T-helper 1 cell treated with Interleukin-12 subunit alpha and Interleukin-12 subunit beta and Interleukin-4 antibody, amounts not matched to agents 30 μg/mL and 1 μg/mL, for 36 hours (primary cell): ENCODE measurements around the gene P2RX5.

Source experiments
- H3K27ac Mint-ChIP-seq: one replicate; pipeline ENCODE4 v1.8.0; 2021; ENCODE audit warnings: mild to moderate bottlenecking, mixed read lengths
- H3K27me3 Mint-ChIP-seq: one replicate; pipeline ENCODE4 v1.8.0; 2021; ENCODE audit warnings: low read depth, mixed read lengths
- H3K36me3 Mint-ChIP-seq: one replicate; pipeline ENCODE4 v1.8.0; 2021; ENCODE audit warnings: low read depth, mixed read lengths
- H3K4me1 Mint-ChIP-seq: one replicate; pipeline ENCODE4 v1.8.0; 2021; ENCODE audit warnings: low read depth, mixed read lengths
- H3K4me3 Mint-ChIP-seq: one replicate; pipeline ENCODE4 v1.8.0; 2021; ENCODE audit warnings: mild to moderate bottlenecking, moderate library complexity, mixed read lengths
- H3K9me3 Mint-ChIP-seq: one replicate; pipeline ENCODE4 v1.8.0; 2021; ENCODE audit warnings: mixed read lengths

Gene P2RX5

DNA sequence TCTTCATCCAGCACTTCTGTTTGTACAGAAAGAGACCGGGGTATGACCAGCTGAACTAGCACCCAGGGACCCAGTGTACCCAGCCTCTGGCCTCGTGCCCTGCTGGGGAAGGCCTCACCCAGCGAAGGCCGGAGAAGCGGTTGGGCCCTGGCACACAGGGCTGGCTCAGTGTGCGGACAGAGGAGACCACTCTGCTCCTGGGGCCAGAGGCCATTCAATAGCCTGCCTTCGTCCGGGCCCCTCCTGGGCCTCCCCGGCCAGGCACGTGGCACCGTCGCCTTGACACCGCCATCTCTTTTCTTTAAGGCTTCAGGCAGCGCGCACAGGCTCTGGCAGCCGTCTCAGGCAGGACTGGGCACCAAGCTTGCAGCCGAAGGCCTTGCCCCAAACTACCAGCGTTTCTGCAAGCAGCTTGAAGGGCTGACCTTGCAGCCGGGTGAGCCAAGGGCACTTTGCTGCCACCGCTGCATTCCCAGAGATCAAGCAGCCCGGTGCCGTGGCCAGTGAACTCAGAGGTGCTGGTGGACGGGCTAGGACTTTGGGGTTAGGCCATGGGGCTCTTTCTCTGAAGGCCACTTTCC lies 35.6 kb downstream of the P2RX5 start:
- Mint-ChIP-seq H3K27ac (no peak overlapping the region), H3K4me1 (no peaks in the 10 kb centered on the region), H3K9me3 (no peaks in the 10 kb centered on the region), H3K27me3 (no peaks in the 10 kb centered on the region), H3K36me3 (no peaks in the 10 kb centered on the region), H3K4me3 (no peak overlapping the region)

DNA sequence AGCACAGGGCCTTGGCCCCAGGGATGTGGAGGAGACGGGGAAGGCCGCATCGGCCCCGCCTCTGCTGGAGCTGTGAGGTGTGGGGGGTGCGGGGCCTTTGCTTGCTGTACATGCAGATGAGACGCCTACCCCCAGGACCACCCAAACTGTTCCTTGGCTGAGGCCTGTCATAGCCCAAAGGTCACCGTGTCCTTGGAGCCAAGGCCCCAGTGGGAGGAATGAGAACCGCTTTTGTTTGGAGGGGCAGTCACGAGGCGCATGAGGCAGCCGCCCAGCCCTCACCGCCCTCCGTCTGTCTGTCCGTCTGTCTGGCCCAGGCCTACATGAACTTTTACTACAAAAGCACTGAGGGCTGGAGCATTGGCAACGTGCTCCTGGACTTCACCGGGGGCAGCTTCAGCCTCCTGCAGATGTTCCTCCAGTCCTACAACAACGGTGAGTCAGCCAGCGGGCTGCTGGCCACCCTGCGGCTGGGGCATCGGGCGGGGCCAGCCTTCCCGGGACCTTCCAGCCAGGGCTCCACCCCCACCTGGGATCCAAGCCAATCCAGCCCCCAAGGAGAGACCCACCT lies 36.3 kb downstream of the P2RX5 start:
- no peaks in the 10 kb centered on the region for H3K9me3 Mint-ChIP-seq
- H3K27ac Mint-ChIP-seq = no peak overlapping the region
- no peaks in the 10 kb centered on the region for H3K36me3 Mint-ChIP-seq
- H3K4me1 Mint-ChIP-seq = no peaks in the 10 kb centered on the region
- H3K27me3 Mint-ChIP-seq = no peaks in the 10 kb centered on the region
- no peak overlapping the region for H3K4me3 Mint-ChIP-seq

DNA sequence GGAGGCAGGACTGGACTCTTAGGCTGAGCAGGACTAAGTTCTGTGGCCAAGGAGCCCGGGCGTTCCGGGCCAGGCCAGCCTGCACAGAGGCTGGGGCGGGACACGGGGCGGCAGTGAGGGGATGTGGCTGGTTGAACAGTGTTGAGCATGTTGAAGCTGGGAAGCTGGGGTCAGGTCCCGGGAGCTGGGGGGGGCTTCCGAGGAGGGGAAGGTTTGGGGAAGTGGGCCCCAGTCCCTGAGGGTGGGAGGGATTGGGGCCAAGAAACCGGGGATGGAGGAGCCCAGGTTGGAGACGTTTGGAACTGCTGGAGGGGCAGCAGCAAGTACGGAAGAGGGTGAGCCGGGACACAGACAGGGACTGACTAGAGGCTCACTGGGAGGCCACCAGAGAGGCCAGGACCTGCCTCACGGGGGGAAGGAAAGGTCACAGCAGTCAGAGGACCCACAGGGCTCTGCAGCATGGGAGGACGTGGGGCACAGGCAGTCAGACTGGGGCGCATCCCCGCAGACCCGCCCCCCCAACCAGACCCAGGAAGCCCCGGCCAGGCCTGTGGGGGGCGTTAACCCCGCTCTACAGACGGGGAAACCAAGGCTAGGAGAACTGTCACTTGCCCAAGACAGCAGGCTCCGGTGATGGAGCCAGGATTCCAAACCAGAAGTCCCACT lies 37.0 kb downstream of the P2RX5 start:
- Mint-ChIP-seq H3K4me3 (no peak overlapping the region), H3K9me3 (no peaks in the 10 kb centered on the region), H3K36me3 (no peaks in the 10 kb centered on the region), H3K27ac (no peak overlapping the region), H3K27me3 (no peaks in the 10 kb centered on the region), H3K4me1 (no peaks in the 10 kb centered on the region)

DNA sequence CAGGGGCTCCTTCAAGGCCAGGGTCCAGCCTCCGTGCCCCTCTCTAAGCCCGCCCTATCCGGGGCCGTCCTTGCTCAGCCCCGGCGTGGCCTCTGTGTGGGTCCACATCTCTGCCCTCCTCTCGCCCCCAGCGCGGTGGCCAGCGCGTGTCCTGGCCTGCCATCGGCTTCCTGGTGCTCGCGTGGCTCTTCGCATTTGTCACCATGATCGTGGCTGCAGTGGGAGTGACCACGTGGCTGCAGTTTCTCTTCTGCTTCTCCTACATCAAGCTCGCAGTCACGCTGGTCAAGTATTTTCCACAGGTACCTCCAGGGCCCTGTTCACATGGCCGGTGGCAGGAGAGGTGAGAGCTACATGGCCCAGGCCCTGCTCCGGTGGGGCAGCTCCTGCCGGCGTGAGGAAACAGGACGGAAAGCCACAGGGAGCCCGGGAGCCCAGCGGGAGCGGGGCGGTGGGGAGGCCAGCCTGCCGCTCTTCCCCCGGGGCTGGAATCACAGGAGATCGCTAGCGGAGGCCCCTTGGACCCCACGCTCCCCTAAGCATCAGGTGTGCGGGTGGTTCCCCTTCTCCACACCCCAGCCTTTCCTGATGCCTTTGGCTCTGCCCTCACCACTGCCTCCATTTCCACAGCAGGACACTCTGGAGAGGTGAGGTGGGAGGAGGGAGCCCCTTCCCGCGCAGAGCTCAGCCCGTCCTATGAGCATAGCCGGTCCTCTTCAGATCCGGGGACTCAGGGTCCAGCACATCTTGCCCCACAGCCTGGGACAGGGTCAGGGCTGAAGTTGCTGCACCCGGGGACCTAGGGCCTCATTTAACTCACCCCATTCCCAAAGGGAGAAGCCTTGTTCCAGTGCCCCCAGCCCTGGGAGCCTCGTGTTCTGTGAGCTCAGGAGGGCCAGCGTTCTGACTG lies 37.8 kb downstream of the P2RX5 start:
- Mint-ChIP-seq H3K4me3 (no peak overlapping the region), H3K36me3 (no peaks in the 10 kb centered on the region), H3K27me3 (no peaks in the 10 kb centered on the region), H3K4me1 (no peaks in the 10 kb centered on the region), H3K9me3 (no peaks in the 10 kb centered on the region), H3K27ac (peak overlapping the region; percentile 41)

DNA sequence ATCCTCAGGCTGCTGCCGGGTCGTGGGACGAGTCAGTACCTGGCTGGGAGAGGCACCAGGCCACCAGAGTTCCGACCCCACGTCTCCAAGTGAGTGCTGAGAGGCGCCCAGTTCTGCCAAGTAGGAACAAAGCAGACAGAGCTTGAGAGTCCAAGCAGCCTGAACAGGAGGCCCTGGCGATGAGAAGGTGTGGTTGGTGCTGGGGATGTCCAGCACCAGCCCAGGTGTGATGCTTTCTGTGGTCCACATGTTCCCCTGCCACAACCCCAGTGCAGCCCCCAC lies 38.4 kb downstream of the P2RX5 start:
- Mint-ChIP-seq H3K9me3 (no peaks in the 10 kb centered on the region), H3K4me3 (no peak overlapping the region), H3K27me3 (no peaks in the 10 kb centered on the region), H3K27ac (no peak overlapping the region), H3K4me1 (no peaks in the 10 kb centered on the region), H3K36me3 (no peaks in the 10 kb centered on the region)

DNA sequence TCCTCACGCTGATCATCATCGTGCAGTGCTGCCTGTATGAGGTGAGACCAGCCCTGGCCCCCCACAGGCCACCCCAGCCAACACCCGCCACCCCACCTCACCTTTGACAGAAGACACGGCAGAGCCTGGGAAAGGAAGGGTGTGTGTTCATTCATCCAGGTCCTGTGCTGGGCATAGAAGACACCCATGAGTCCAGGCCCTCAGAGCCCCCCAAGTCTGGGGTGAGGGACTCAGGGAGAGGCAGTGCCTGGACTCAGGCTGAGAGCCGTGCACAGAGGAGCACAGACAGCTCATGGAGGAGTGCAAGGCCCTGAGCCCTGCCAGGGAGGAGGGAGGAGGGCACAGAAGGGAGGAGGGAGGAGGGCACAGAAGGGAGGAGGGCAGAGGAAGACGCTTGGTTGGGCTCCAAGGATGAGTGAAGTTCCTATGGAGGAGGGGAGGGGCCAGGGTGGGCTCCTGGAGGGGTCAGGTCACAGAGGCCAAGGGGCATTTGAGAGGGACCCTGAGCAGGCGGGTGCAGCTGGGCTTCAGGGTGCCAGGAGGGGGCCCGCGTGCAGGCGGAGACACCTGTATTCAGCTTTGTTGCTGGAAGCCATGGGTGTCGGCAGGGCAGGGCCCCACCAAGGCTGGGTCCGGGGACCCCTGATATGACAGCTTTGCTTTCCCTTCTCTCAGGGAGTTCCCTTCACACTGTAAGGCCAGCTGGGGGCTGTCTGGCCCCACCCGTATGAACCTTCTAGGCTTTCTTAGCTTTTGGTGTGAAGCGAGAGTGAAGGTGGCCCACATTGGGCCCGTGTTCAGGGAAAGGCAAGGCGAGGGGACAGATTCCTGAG lies 39.0 kb downstream of the P2RX5 start:
- no peaks in the 10 kb centered on the region for H3K27me3 Mint-ChIP-seq
- no peak overlapping the region for H3K4me3 Mint-ChIP-seq
- H3K9me3 Mint-ChIP-seq = no peaks in the 10 kb centered on the region
- peak overlapping the region; percentile 5 for H3K27ac Mint-ChIP-seq
- H3K36me3 Mint-ChIP-seq = no peaks in the 10 kb centered on the region
- no peaks in the 10 kb centered on the region for H3K4me1 Mint-ChIP-seq

DNA sequence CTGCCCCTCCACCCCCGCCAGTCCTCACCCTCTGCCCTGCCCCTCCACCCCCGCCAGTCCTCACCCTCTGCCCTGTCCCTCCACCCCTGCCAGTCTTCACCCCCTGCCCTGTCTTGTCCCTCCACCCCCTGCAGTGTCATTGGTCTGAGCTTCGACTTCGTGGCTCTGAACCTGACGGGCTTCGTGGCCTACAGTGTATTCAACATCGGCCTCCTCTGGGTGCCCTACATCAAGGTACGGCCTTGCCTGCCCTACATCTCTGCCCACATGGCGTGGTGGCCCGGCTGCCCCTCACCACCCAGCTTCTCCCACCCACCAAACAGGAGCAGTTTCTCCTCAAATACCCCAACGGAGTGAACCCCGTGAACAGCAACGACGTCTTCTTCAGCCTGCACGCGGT lies 39.6 kb downstream of the P2RX5 start:
- H3K27me3 Mint-ChIP-seq = no peaks in the 10 kb centered on the region
- H3K36me3 Mint-ChIP-seq = no peaks in the 10 kb centered on the region
- H3K9me3 Mint-ChIP-seq = no peaks in the 10 kb centered on the region
- no peaks in the 10 kb centered on the region for H3K4me1 Mint-ChIP-seq
- no peak overlapping the region for H3K27ac Mint-ChIP-seq
- no peak overlapping the region for H3K4me3 Mint-ChIP-seq

DNA sequence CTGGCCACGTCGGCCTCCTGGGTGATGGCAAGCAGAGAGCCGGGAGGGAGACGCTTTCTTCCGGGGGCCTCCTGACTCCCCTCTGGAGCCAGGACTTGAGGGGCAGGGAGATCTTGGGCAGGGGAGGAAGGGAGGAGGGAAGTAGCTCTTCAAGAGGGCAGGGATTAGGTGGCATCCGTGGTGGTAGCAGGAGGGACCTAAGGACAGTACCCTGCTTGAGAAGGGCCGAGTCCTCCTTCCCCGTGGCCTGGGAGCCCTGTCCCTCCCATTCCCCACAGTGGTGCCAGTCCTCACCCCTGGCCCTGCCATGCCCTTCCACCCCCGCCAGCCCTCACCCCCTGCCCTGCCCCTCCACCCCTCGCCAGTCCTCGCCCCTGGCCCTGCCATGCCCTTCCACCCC lies 40.2 kb downstream of the P2RX5 start:
- no peaks in the 10 kb centered on the region for H3K27me3 Mint-ChIP-seq
- H3K9me3 Mint-ChIP-seq = no peaks in the 10 kb centered on the region
- no peaks in the 10 kb centered on the region for H3K4me1 Mint-ChIP-seq
- no peak overlapping the region for H3K27ac Mint-ChIP-seq
- no peak overlapping the region for H3K4me3 Mint-ChIP-seq
- H3K36me3 Mint-ChIP-seq = no peaks in the 10 kb centered on the region

DNA sequence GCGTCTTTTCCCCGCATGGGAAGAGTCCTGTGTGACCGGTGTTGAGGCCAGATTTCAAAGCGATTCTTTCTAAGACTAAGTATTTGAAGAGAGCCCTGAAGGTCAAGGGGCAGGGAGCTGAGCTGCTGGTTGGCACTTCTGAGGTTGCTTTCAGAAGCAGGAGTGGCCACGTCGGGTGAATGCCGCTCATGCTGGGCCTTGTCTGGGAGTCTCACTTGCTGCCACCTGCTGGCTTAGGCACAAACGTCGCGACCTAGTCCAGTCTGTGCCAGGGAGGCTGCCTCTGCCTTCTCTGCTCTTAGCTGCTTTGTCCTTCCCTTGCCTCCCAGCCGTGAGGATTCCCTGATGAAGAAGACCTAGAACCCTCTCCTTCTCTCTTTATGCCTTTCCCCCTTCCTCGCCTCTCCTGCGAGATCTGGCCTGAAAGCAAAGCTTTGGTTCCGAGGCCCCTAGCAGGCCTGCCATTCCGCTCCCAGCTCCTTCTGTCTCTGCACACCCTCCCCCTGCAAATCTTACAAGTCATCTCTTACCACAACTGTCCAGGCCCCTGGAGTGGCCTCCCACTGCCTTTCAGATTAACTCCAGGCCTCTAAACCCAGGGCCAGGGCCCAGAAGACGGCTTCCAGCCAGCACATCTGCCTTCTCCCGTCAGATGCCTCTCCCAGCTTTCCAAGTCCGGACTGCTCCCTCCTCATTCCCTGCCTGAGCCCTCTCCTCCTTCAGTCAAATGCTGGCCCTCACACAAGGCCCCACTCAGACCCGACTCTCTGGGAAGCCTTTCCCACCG lies 48.0 kb downstream of the P2RX5 start:
- no peak overlapping the region for H3K4me3 Mint-ChIP-seq
- no peaks in the 10 kb centered on the region for H3K27me3 Mint-ChIP-seq
- no peak overlapping the region for H3K27ac Mint-ChIP-seq
- no peaks in the 10 kb centered on the region for H3K9me3 Mint-ChIP-seq
- peaks cover 21% of the 10 kb centered on the region for H3K36me3 Mint-ChIP-seq
- H3K4me1 Mint-ChIP-seq = peaks cover 7% of the 10 kb centered on the region

DNA sequence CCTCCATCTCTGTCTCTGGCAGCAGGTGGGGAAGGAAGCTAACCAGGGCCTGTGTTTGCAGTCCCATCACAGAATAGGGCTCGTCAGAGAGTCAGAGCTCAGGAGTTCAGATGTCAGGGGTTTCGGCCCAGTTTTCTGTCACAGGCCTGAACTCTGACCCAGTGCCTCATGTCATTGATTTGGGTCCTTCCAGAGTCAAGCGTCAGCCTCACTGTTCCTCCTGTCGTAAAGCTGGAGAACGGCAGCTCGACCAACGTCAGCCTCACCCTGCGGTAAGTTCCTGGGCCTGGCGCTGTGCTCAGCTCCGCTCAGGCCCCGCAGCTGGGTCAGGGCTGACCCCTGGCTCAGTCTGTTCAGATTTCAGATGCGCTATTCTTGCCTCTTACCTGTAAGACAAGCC lies 48.7 kb downstream of the P2RX5 start:
- Mint-ChIP-seq H3K4me1 (peaks cover 7% of the 10 kb centered on the region), H3K9me3 (no peaks in the 10 kb centered on the region), H3K36me3 (peaks cover 21% of the 10 kb centered on the region), H3K27me3 (no peaks in the 10 kb centered on the region), H3K27ac (no peak overlapping the region), H3K4me3 (no peak overlapping the region)

DNA sequence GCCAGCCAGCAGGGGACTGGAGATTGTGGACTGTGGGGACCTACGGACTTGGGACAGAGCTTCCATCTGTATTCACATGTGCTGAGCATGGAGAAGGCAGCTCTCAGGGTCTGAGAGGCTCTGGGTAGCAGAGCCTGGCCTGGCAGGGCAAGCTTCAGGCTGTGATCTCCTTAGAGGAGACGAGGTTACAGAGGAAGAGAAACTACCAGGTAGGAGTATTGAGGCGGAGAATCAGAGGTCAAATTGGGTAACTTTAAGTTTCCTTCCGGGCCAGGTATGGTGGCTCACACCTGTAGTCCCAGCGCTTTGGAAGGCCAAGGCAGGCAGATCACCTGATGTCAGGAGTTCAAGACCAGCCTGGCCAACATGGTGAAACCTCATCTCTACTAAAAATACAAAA lies 50.6 kb downstream of the P2RX5 start:
- H3K4me3 Mint-ChIP-seq = no peak overlapping the region
- no peak overlapping the region for H3K27ac Mint-ChIP-seq
- H3K36me3 Mint-ChIP-seq = peaks cover 23% of the 10 kb centered on the region
- H3K4me1 Mint-ChIP-seq = peaks cover 17% of the 10 kb centered on the region
- no peaks in the 10 kb centered on the region for H3K9me3 Mint-ChIP-seq
- H3K27me3 Mint-ChIP-seq = no peaks in the 10 kb centered on the region

DNA sequence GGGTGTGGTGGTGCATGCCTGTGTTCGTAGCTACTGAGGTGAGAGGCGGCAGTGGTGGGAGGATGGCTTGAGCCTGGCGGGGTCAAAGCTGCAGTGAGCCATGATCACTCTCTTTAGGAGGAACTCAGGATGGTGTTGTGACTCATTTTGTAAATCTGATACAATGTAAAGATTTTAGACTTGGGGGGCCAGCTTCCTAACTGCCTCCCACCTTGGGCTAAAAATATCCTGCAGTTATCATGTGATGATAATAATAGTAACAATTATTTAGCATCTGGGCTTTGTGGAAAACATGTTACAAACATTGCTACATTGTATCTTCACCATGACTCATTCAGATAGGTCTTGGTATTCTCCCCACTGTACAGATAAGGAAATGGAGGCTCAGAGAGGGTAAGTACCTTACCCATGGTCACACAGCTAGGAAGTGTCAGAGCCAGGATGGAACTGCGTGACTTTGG lies 52.0 kb downstream of the P2RX5 start:
- H3K27ac Mint-ChIP-seq = no peak overlapping the region
- peaks cover 26% of the 10 kb centered on the region for H3K4me1 Mint-ChIP-seq
- no peaks in the 10 kb centered on the region for H3K27me3 Mint-ChIP-seq
- no peaks in the 10 kb centered on the region for H3K9me3 Mint-ChIP-seq
- H3K36me3 Mint-ChIP-seq = peaks cover 24% of the 10 kb centered on the region
- H3K4me3 Mint-ChIP-seq = no peak overlapping the region

DNA sequence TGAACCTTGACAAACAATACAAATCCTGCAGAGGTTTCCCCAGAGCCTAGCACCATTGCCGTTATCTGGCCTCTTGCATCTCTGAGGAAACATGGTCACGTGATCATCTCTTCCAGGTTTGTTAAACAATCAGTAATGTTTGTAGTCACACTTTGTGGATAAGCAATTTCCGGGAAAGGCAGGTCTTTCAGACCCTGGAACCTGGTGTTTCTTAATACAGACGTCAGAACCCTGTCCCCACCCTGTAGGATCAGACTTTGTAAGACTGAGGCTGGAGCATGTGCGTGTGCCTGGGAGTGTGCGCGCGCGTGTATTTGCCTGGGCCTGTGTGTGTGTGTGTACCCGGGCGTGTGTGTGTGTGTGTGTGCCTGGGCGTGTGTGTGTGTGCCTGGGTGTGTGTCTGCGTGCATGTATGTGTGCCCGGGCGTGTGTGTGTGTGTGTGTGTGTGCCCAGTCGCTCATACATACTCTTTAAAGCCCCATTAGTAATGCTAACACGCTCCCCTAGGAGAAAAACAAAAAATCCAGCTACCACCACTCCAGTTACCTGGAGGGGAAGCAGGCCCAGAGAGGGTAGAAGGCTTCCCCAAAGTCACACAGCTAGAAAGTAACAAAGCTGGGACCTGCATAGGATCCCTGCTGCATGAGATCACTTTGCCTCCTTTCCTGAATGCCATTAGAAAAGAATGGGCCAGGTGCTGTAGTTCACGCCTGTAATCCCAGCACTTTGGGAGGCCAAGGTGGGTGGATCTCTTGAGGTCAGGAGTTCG lies 54.1 kb downstream of the P2RX5 start:
- H3K27ac Mint-ChIP-seq = no peak overlapping the region
- H3K4me1 Mint-ChIP-seq = peaks cover 41% of the 10 kb centered on the region
- H3K9me3 Mint-ChIP-seq = no peaks in the 10 kb centered on the region
- peaks cover 12% of the 10 kb centered on the region for H3K36me3 Mint-ChIP-seq
- H3K4me3 Mint-ChIP-seq = no peak overlapping the region
- no peaks in the 10 kb centered on the region for H3K27me3 Mint-ChIP-seq
